Measurements from ENCODE around the gene GFRA1.

Gene GFRA1

DNA sequence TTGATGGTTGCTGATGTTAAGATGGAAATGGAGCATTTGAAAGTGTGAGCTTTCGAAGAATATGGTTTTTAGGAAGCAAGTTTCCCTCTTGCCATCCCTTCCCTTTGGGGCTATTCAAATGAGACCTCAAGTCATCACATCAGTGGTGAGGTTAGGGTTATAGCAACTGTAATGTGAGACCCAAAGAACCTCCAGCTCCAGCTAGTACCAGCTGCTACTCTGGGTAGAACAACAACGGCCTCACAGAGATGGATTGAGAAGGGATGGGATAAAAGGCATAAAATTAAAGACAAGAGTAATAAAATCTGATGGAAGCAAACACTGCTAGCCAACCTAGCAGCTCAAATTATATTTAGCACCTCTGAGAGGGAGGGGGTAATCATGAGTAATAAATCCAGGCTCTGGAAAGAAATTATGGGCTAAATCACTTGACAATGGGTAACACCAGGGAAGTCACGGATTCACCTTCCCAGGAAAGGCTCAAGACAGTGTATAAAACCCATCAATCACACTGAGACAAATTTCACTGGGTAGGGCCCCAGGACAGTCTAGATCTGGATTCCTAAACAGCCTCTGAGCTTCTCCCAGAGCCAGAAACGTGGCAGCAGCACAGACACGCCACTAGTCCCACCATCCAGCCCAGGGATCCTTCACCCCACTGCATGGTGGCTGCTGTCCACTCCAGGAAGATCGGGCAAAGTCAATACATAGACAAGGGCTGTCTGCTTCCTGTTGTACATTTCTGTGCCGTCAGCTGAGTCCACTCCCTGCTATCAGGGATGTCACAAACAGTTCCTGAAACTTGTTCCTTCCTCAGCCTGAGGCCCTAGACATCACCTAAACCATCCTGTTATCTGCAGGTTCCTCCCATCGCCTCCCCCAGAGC, 151.1 kb downstream of the GFRA1 start:
- TF ChIP-seq, protein P1, sequence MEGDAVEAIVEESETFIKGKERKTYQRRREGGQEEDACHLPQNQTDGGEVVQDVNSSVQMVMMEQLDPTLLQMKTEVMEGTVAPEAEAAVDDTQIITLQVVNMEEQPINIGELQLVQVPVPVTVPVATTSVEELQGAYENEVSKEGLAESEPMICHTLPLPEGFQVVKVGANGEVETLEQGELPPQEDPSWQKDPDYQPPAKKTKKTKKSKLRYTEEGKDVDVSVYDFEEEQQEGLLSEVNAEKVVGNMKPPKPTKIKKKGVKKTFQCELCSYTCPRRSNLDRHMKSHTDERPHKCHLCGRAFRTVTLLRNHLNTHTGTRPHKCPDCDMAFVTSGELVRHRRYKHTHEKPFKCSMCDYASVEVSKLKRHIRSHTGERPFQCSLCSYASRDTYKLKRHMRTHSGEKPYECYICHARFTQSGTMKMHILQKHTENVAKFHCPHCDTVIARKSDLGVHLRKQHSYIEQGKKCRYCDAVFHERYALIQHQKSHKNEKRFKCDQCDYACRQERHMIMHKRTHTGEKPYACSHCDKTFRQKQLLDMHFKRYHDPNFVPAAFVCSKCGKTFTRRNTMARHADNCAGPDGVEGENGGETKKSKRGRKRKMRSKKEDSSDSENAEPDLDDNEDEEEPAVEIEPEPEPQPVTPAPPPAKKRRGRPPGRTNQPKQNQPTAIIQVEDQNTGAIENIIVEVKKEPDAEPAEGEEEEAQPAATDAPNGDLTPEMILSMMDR (IDR thresholded peaks at IDR 0.05; ENCODE audit: insufficient read depth, low read depth, low read length, missing control alignments) = no peak
- no peak overlapping the region for H3K4me3 ChIP-seq (ENCODE audit: low read depth, low read length)
- no peak for DNase-seq (ENCODE audit: low read depth)

DNA sequence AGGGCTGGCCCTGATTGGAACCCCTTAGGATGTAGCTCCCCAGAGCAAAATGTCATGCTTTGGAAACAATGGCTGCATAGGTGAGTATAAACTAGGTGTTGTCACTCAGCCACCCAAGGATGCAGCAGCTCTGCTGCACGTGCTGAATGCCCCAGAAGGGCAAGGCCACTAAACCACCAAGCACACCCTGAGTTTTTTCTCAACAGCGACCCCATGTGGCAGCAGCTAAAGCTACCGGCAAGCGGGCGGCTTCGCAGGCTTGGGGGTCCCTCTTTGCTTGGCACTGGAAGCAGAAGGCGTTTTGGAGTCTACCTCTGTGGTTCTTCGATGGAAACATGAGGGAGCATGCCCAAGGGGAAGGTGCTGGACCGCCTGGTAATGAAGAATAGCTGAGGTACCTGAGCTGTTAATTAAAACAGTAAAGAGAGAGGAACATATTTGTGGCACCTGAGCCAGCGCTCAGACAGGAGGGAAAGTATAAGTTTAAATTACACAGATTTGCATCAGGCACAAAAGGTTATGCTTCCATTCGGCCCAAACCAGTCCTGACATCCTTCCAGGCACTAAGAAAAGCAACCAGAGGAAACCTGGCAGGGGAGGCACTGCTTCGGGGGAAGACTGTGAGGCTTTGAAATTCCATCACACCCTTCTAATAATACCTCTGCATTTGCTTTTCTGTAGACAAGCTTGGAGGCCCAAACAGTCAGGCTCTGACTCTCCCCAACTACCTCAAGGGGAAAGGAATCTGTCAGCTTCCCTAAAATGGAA, 152.1 kb downstream of the GFRA1 start:
- peak; percentile 5 for DNase-seq (ENCODE audit: low read depth)
- H3K4me3 ChIP-seq (ENCODE audit: low read depth, low read length) = no peak overlapping the region
- TF ChIP-seq, protein P1 (IDR thresholded peaks at IDR 0.05; ENCODE audit: insufficient read depth, low read depth, low read length, missing control alignments) = peak; percentile 16

DNA sequence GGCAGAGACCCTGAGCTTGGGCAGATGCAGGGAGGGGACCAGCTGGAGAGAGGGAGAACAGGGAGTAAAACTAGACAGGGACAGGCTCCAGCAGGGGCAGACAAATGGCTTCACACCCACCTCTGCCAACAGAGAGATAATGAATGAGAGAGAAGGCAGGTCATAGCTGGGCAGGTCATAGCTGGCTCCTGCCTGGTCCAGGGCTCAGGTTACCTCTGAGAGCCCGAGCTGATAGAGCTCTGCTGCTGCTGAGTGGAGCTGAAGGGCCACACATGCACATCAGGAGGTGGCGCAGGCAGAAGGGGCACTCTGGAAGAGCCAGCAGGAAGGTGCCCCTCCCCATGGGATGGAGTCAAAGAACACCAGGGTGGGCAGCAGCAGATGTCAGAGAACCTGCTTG, 154.2 kb downstream of the GFRA1 start:
- H3K4me3 ChIP-seq (ENCODE audit: low read depth, low read length) = no peak overlapping the region
- DNase-seq (ENCODE audit: low read depth) = no peak

DNA sequence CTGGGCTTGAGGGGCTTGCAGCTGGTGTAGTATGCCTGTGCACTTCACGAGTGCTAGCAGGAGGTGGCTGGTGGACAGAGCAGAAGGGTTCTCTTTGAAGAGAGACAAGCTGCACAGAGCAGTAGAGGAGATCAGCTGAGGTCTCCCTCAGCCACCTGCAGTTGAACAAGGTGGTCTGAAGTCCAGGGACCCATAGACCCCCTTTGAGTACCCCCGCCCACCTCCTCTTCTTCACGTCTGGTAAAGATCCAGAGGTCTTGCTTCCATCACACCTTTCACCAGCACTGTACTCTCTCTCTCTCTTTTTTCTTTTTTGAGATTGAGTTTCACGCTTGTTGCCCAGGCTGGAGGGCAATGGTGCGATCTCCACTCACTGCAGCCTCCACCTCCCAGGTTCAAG, 157.2 kb downstream of the GFRA1 start:
- TF ChIP-seq, protein P1 (IDR thresholded peaks at IDR 0.05; ENCODE audit: insufficient read depth, low read depth, low read length, missing control alignments) = no peak
- no peak overlapping the region for H3K4me3 ChIP-seq (ENCODE audit: low read depth, low read length)
- no peak for DNase-seq (ENCODE audit: low read depth)

More for the DNA sequence above, 154.2 kb downstream of the GFRA1 start:
- TF ChIP-seq, protein P1 (IDR thresholded peaks at IDR 0.05; ENCODE audit: insufficient read depth, low read depth, low read length, missing control alignments) = no peak

DNA sequence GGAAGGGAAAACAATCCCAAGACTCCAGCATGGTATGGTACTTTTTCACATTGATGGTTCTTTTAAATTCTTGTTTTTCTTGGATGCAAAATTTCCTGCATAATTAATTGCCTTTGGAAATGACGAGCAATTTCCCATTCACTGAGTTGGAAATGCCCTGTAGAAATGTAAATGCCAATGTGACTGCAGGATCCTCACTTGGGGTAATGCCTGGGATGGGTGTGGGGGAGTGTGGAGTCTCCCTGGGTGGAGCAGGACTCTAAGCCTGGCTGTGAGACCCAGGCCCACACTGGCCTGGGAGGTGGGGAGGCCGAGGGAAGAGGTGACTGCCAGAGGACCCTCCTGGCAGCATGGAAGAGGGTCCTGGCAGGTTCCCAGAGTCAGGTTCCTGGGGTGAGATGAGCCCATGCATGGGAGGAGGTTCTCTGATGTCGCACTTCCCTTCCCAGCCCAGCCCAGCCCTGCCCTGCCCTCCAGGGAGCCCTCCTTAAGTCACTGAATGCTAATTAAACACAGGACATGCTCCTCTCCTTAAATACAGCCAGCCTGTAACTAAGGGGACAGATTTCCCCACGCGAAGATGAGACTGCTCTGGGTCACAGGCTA, 157.9 kb downstream of the GFRA1 start:
- DNase-seq (ENCODE audit: low read depth) = no peak
- no peak overlapping the region for H3K4me3 ChIP-seq (ENCODE audit: low read depth, low read length)
- TF ChIP-seq, protein P1 (IDR thresholded peaks at IDR 0.05; ENCODE audit: insufficient read depth, low read depth, low read length, missing control alignments) = no peak

DNA sequence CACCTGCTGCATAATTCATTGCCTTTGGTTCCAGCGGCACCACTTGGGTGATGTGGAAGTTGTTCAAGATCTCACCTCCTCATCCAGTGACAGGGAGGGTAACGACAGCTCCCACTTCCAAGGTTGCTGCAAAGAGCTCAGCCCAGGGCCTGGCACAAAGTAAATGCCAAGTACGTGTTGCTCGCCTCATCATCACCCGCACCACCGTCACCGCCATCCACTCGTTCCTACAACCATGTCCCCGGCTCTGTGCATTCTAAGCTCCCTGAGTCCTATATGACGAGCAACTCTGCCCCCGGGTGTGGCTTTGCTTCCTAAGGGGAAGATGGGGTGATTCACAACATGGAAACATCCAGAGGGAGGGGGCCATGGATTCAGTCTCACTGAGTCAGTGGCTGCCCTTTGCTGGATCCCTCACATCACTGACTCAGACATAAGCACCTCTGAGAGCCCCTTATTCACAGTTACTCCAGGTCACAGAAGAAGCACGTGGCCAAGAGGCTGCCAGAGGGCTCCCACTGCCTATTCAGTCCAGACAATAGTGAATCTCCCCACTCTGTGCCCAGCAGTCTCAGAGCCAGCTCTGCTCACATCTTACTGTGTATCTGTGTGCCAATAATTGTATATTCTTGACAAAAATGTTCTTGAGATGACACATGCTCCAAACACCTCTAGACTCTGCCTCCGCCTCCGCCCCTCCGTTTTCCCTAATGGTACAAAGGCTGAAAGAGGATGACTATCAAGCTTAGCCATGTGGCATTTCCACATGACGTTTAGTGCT, 159.1 kb downstream of the GFRA1 start:
- TF ChIP-seq, protein P1 (IDR thresholded peaks at IDR 0.05; ENCODE audit: insufficient read depth, low read depth, low read length, missing control alignments) = no peak
- DNase-seq (ENCODE audit: low read depth) = no peak

More for the DNA sequence above, 159.1 kb downstream of the GFRA1 start:
- no peak overlapping the region for H3K4me3 ChIP-seq (ENCODE audit: low read depth, low read length)
